ENCODE results near the gene EEF2K. TPM values are rescaled to one million over a fixed set of nuclear protein-coding genes. Genes with fewer than 3 reads are reported as not detected.

EEF2K gene
- total RNA-seq, 2 experiments from 2014 or later = 10.1 to 13.2 TPM

GRCh38 chr16:22183335-22183734 lies 22.7 kb upstream of the EEF2K start:
- no peak for TF ChIP-seq CTCF (IDR thresholded peaks at IDR 0.05)
- Histone ChIP-seq H3K9me3 (ENCODE audit: control insufficient read depth in 1 of 2, insufficient read depth in 1 of 2, low read length in 2 of 2) (no peaks in the 10 kb centered on the region), H3K4me3 (ENCODE audit: low read length) (no peak overlapping the region), H3K4me1 (ENCODE audit: insufficient read depth, low read length) (peaks cover 14% of the 10 kb centered on the region), H3K36me3 (ENCODE audit: insufficient read depth, low read length) (no peaks in the 10 kb centered on the region), H3K27ac (ENCODE audit: low read depth in 1 of 2, low read length in 2 of 2) (no peak overlapping the region), H3K27me3 (ENCODE audit: control insufficient read depth in 1 of 2, insufficient read depth in 2 of 2, low read length in 2 of 2) (no peaks in the 10 kb centered on the region)
- no peak overlapping the region for H3K4me3 Mint-ChIP-seq
- intact Hi-C loops (cut with DNase I, micrococcal nuclease) = loop anchor here (10.0 kb wide), 2 partner anchors 109 to 359 kb away; no protein-coding TSS in a partner anchor
- H3K27ac Mint-ChIP-seq = no peak overlapping the region
- DNase-seq (no peak), ATAC-seq (ENCODE audit: poor library complexity) (no peak)
- H3K4me1 Mint-ChIP-seq (ENCODE audit: low read depth) = peaks cover 5% of the 10 kb centered on the region
- H3K9me3 Mint-ChIP-seq = no peaks in the 10 kb centered on the region
- H3K27me3 Mint-ChIP-seq = no peaks in the 10 kb centered on the region
- CTCF ChIA-PET = interaction anchor here (0.6 kb wide), 1 partner anchor 14 kb away, joined by 3 read pairs; no protein-coding TSS in a partner anchor
- POLR2A ChIA-PET = no interaction called here
- no peaks in the 10 kb centered on the region for H3K36me3 Mint-ChIP-seq (ENCODE audit: low read depth)

- TF ChIP-seq CTCF (IDR thresholded peaks at IDR 0.05) = no peak
- DNase-seq (peak in 3 of 14 experiments; percentile 32 to 56 (median 54)), ATAC-seq (ENCODE audit: poor library complexity) (no peak)
- intact Hi-C loops (cut with DNase I, micrococcal nuclease) = loop anchor here (10.0 kb wide), 2 partner anchors 109 to 359 kb away; no protein-coding TSS in a partner anchor
- Mint-ChIP-seq H3K4me1 (ENCODE audit: low read depth) (peaks cover 12% of the 10 kb centered on the region), H3K4me3 (no peak overlapping the region), H3K9me3 (no peaks in the 10 kb centered on the region), H3K27ac (no peak overlapping the region), H3K27me3 (no peaks in the 10 kb centered on the region), H3K36me3 (ENCODE audit: low read depth) (no peaks in the 10 kb centered on the region)
- H3K4me1 ChIP-seq (ENCODE audit: insufficient read depth, low read length) = peaks cover 22% of the 10 kb centered on the region
- CTCF ChIA-PET = interaction anchor here (0.8 kb wide), 1 partner anchor 12 kb away, joined by 6 read pairs; no protein-coding TSS in a partner anchor
- H3K27ac ChIP-seq (ENCODE audit: low read depth in 1 of 2, low read length in 2 of 2) = no peak overlapping the region
- no peaks in the 10 kb centered on the region for H3K27me3 ChIP-seq (ENCODE audit: control insufficient read depth in 1 of 2, insufficient read depth in 2 of 2, low read length in 2 of 2)
- no peak overlapping the region for H3K4me3 ChIP-seq (ENCODE audit: low read length)
- no peaks in the 10 kb centered on the region for H3K36me3 ChIP-seq (ENCODE audit: insufficient read depth, low read length)
- no peaks in the 10 kb centered on the region for H3K9me3 ChIP-seq (ENCODE audit: control insufficient read depth in 1 of 2, insufficient read depth in 1 of 2, low read length in 2 of 2)
- POLR2A ChIA-PET = interaction anchor here (0.8 kb wide), 1 partner anchor 11 kb away, joined by 3 read pairs; no protein-coding TSS in a partner anchor
Measured at GRCh38 chr16:22183901-22184614, 22.0 kb upstream of the EEF2K start.

GRCh38 chr16:22184615-22184968 lies 21.5 kb upstream of the EEF2K start:
- intact Hi-C loops (cut with DNase I, micrococcal nuclease) = loop anchor here (10.0 kb wide), 2 partner anchors 110 to 360 kb away; no protein-coding TSS in a partner anchor
- POLR2A ChIA-PET = interaction anchor here (0.8 kb wide), 1 partner anchor 11 kb away, joined by 3 read pairs; no protein-coding TSS in a partner anchor
- Histone ChIP-seq H3K9me3 (ENCODE audit: control insufficient read depth in 1 of 2, insufficient read depth in 1 of 2, low read length in 2 of 2) (no peaks in the 10 kb centered on the region), H3K27ac (ENCODE audit: low read depth in 1 of 2, low read length in 2 of 2) (no peak overlapping the region), H3K4me1 (ENCODE audit: insufficient read depth, low read length) (peaks cover 27% of the 10 kb centered on the region), H3K36me3 (ENCODE audit: insufficient read depth, low read length) (no peaks in the 10 kb centered on the region), H3K4me3 (ENCODE audit: low read length) (no peak overlapping the region), H3K27me3 (ENCODE audit: control insufficient read depth in 1 of 2, insufficient read depth in 2 of 2, low read length in 2 of 2) (no peaks in the 10 kb centered on the region)
- DNase-seq (no peak), ATAC-seq (ENCODE audit: poor library complexity) (no peak)
- Mint-ChIP-seq H3K36me3 (ENCODE audit: low read depth) (no peaks in the 10 kb centered on the region), H3K9me3 (no peaks in the 10 kb centered on the region), H3K4me3 (no peak overlapping the region), H3K4me1 (ENCODE audit: low read depth) (peaks cover 18% of the 10 kb centered on the region), H3K27me3 (no peaks in the 10 kb centered on the region), H3K27ac (no peak overlapping the region)
- no peak for TF ChIP-seq CTCF (IDR thresholded peaks at IDR 0.05)
- CTCF ChIA-PET = interaction anchor here (0.8 kb wide), 1 partner anchor 11 kb away, joined by 6 read pairs; no protein-coding TSS in a partner anchor
